PC-9 (cell line): ENCODE measurements around the gene CD3D. TPM values are rescaled to one million over a fixed set of nuclear protein-coding genes. Genes with fewer than 3 reads are reported as not detected.

Experiments
- BruUV-seq: library from RNA; stranded (reverse); fragments of 400-500 nt; replicated peaks from 2 replicates; lab custom pipeline; 2021; lab: Mats Ljungman, UMichigan
- CTCF ChIA-PET: fragments of 300-600 bp; sonication (Branson Sonifier 250); formaldehyde crosslinking; loops from one replicate; lab custom pipeline; 2022; ENCODE audit warnings: antibody characterized with exemption; lab: Charles Lee
- POLR2A ChIA-PET: fragments of 300-600 bp; sonication (Branson Sonifier 250); formaldehyde crosslinking; loops from one replicate; lab custom pipeline; 2022; ENCODE audit warnings: antibody characterized with exemption; ENCODE audit not compliant: unreplicated experiment; lab: Charles Lee
- DNase-seq, 2 experiments: peaks; one replicate each; pipeline versions ENCODE4 v3.0.0 to v3.0.0-alpha.2; 2015 to 2022; ENCODE audit warnings: mixed read lengths in 1 of 2
- H2AFZ ChIP-seq: fragments of 200-600 bp; sonication (generic); 2 replicates; pipeline ENCODE4 v1.8.1; 2017; ENCODE audit warnings: antibody characterized with exemption
- H3F3A ChIP-seq: fragments of 200-600 bp; sonication (generic); 2 replicates; pipeline ENCODE4 v1.8.1; 2017; ENCODE audit warnings: antibody characterized with exemption, mild to moderate bottlenecking, low read depth; ENCODE audit not compliant: insufficient read depth
- H3K27ac ChIP-seq: fragments of 200-600 bp; sonication (generic); 2 replicates; pipeline ENCODE4 v1.6.1; 2016; ENCODE audit warnings: mixed run types
- H3K27me3 ChIP-seq: fragments of 200-600 bp; sonication (generic); 2 replicates; pipeline ENCODE4 v1.6.1; 2016; ENCODE audit warnings: low read depth, mixed run types; ENCODE audit not compliant: insufficient read depth
- H3K36me3 ChIP-seq: fragments of 200-600 bp; sonication (generic); 2 replicates; pipeline ENCODE4 v1.6.1; 2016; ENCODE audit warnings: low read depth, mixed run types
- H3K4me1 ChIP-seq: fragments of 200-600 bp; sonication (generic); replicated peaks from 2 replicates; pipeline ENCODE4 v1.6.1; 2016; ENCODE audit warnings: mixed run types; ENCODE audit not compliant: insufficient read depth
- H3K4me2 ChIP-seq: fragments of 200-600 bp; sonication (generic); 2 replicates; pipeline ENCODE4 v1.6.1; 2017; ENCODE audit warnings: mixed run types
- H3K4me3 ChIP-seq: fragments of 200-600 bp; sonication (generic); 2 replicates; pipeline ENCODE4 v1.6.1; 2016; ENCODE audit warnings: mixed run types
- H3K79me2 ChIP-seq: fragments of 200-600 bp; sonication (generic); 2 replicates; pipeline ENCODE4 v1.6.1; 2017; ENCODE audit warnings: low read depth, mixed run types
- H3K9me2 ChIP-seq: fragments of 200-600 bp; sonication (generic); 2 replicates; pipeline ENCODE4 v1.8.1; 2017; ENCODE audit warnings: mild to moderate bottlenecking; ENCODE audit not compliant: insufficient read depth
- H3K9me3 ChIP-seq: fragments of 200-600 bp; sonication (generic); 2 replicates; pipeline ENCODE4 v1.8.1; 2016; ENCODE audit warnings: low read depth; ENCODE audit not compliant: insufficient read depth
- H4K20me1 ChIP-seq: fragments of 200-600 bp; sonication (generic); 2 replicates; pipeline ENCODE4 v1.8.1; 2017; ENCODE audit not compliant: insufficient read depth
- CTCF ChIP-seq: fragments of 200-600 bp; sonication (generic); conservative IDR thresholded peaks from 2 replicates; pipeline ENCODE4 v1.6.1; 2017; ENCODE audit warnings: mixed run types, antibody characterized with exemption, mild to moderate bottlenecking, moderate library complexity
- EZH2 ChIP-seq: fragments of 200-600 bp; sonication (generic); IDR thresholded peaks from 2 replicates; pipeline ENCODE4 v1.8.0; 2017; ENCODE audit warnings: antibody characterized with exemption, low read depth
- intact Hi-C: fragments of 100-400 bp; cut with micrococcal nuclease; formaldehyde crosslinking; loops from one replicate; pipeline ENCODE4 v1.10.0; 2022; ENCODE audit not compliant: unreplicated experiment
- total RNA-seq: library from RNA; stranded (reverse); gene quantifications from 2 replicates; pipeline ENCODE4 v1.2.3, GENCODE V29; 2021

CD3D gene
- total RNA-seq, 1 experiment from 2014 or later, result not detected

DNA sequence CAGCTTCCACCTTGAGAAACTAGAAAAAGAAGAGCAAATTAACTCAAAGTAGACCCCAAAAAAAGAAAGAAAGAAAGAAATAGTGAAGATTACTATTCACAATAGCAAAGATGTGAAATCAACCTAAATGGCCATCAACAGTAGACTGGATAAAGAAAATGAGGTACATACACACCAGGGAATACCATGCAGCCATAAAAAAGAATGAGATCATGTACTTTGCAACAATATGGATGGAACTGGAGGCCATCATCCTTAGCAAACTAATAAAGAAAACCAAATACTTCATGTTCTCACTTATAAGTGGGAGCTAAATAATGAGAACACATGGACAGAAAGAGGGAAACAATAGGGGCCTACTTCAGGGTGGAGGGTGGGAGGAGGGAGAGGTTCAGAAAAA is 13.8 kb downstream of the CD3D start:
- Histone ChIP-seq H3K4me1 (no peaks in the 10 kb centered on the region), H3K4me3 (no peak overlapping the region), H3K27me3 (no peaks in the 10 kb centered on the region), H3K9me2 (no peaks in the 10 kb centered on the region), H3K36me3 (no peaks in the 10 kb centered on the region), H3K27ac (no peak overlapping the region), H3K4me2 (no peak overlapping the region), H3K9me3 (no peaks in the 10 kb centered on the region), H2AFZ (no peak overlapping the region), H3F3A (no peaks in the 10 kb centered on the region; the same call in 1 of the 2 replicates), H4K20me1 (no peaks in the 10 kb centered on the region), H3K79me2 (no peaks in the 10 kb centered on the region)
- TF ChIP-seq EZH2 (no peak), CTCF (no peak)
- no TSS peak for BruUV-seq
- ChIA-PET POLR2A (no interaction called here), CTCF (no interaction called here)
- DNase-seq, result no peak
- intact Hi-C loops, result no loop called here

- intact Hi-C loops, result no loop called here
- BruUV-seq, result no TSS peak
- no peaks in the 10 kb centered on the region for H3K27me3 ChIP-seq
- H3K36me3 ChIP-seq, result no peaks in the 10 kb centered on the region
- H3K4me2 ChIP-seq, result no peak overlapping the region
- DNase-seq, result peak in 1 of 2 experiments; percentile 18
- TF ChIP-seq CTCF, result no peak
- no peak for TF ChIP-seq EZH2
- no peaks in the 10 kb centered on the region for H4K20me1 ChIP-seq
- no peaks in the 10 kb centered on the region for H3K9me2 ChIP-seq
- no peaks in the 10 kb centered on the region for H3K79me2 ChIP-seq
- no peaks in the 10 kb centered on the region for H3K9me3 ChIP-seq
- H2AFZ ChIP-seq, result no peak overlapping the region
- CTCF ChIA-PET, result no interaction called here
- H3K4me1 ChIP-seq, result peaks cover 28% of the 10 kb centered on the region
- H3F3A ChIP-seq, result peaks cover 14% of the 10 kb centered on the region
- H3K4me3 ChIP-seq, result no peak overlapping the region
- POLR2A ChIA-PET, result no interaction called here
- H3K27ac ChIP-seq, result no peak overlapping the region
Measured at GRCh38 chr11:118325283-118325682, 17.2 kb downstream of the CD3D start.

GRCh38 chr11:118322721-118323120 is 19.8 kb downstream of the CD3D start:
- no peaks in the 10 kb centered on the region for H3K9me2 ChIP-seq

More at GRCh38 chr11:118322721-118323120, 19.8 kb downstream of the CD3D start:
- Histone ChIP-seq H3K9me3 (no peaks in the 10 kb centered on the region), H3K27ac (no peak overlapping the region), H3K79me2 (no peaks in the 10 kb centered on the region), H3K27me3 (no peaks in the 10 kb centered on the region), H3F3A (peaks cover 25% of the 10 kb centered on the region), H3K36me3 (no peaks in the 10 kb centered on the region), H2AFZ (no peak overlapping the region), H3K4me1 (peaks cover 54% of the 10 kb centered on the region), H4K20me1 (no peaks in the 10 kb centered on the region), H3K4me2 (peak overlapping the region; percentile 69; the same call in 1 of the 2 replicates), H3K4me3 (no peak overlapping the region)
- no TSS peak for BruUV-seq
- intact Hi-C loops, result no loop called here
- DNase-seq, result no peak
- ChIA-PET POLR2A (no interaction called here), CTCF (no interaction called here)
- no peak for TF ChIP-seq CTCF
- no peak for TF ChIP-seq EZH2
